ENCODE results near the gene HPCAL4.

- TF ChIP-seq CTCF (IDR thresholded peaks at IDR 0.05; ENCODE audit: low read depth, low read length): no peak
- no peak for TF ChIP-seq EZH2phosphoT487 (IDR thresholded peaks at IDR 0.05; ENCODE audit: low read depth)
Observed at GRCh38 chr1:39704757-39705156, 13.5 kb upstream of the HPCAL4 start.

All from OCI-LY3 (cell line).